NB4 (cell line): ENCODE data around the gene GRAPL.
"Not testable (repeated sequence)": the region's sequence is repeated elsewhere in the genome, so short reads cannot be mapped to it uniquely, and the experiment has no call there.

Experiments
- CTCF ChIP-seq: IDR thresholded peaks from one replicate; pipeline ENCODE4 v1.5.1; 2012; ENCODE audit warnings: low read depth, low read length
- POLR2A ChIP-seq: IDR thresholded peaks from 2 replicates; pipeline ENCODE4 v1.6.1; 2011; ENCODE audit warnings: mild to moderate bottlenecking; ENCODE audit not compliant: insufficient read length; ENCODE audit errors: extremely low read depth

- TF ChIP-seq CTCF, POLR2A: not testable (repeated sequence)
Measured at GRCh38 chr17:19118695-19119094, 8.7 kb upstream of the GRAPL start.
